LNCaP clone FGC (cell line): ENCODE measurements around the gene CRIP1.
A peak's percentile ranks its signal among the peaks of the same experiment; 100 is the strongest.

ENCODE experiments used
- DNase-seq: peaks from one replicate; pipeline ENCODE4 v3.0.0-alpha.2; 2011; ENCODE audit warnings: low read depth
- H3K4me3 ChIP-seq: 2 replicates; pipeline ENCODE4 v1.5.1; 2011; ENCODE audit warnings: mild to moderate bottlenecking, low read depth, low read length, control low read depth
- TF ChIP-seq, protein P1 (sequence below): IDR thresholded peaks from 2 replicates; pipeline ENCODE4 v1.5.1; 2012; ENCODE audit warnings: mild to moderate bottlenecking; ENCODE audit not compliant: control insufficient read depth, insufficient read depth; ENCODE audit errors: extremely low read depth

CRIP1 gene

DNA sequence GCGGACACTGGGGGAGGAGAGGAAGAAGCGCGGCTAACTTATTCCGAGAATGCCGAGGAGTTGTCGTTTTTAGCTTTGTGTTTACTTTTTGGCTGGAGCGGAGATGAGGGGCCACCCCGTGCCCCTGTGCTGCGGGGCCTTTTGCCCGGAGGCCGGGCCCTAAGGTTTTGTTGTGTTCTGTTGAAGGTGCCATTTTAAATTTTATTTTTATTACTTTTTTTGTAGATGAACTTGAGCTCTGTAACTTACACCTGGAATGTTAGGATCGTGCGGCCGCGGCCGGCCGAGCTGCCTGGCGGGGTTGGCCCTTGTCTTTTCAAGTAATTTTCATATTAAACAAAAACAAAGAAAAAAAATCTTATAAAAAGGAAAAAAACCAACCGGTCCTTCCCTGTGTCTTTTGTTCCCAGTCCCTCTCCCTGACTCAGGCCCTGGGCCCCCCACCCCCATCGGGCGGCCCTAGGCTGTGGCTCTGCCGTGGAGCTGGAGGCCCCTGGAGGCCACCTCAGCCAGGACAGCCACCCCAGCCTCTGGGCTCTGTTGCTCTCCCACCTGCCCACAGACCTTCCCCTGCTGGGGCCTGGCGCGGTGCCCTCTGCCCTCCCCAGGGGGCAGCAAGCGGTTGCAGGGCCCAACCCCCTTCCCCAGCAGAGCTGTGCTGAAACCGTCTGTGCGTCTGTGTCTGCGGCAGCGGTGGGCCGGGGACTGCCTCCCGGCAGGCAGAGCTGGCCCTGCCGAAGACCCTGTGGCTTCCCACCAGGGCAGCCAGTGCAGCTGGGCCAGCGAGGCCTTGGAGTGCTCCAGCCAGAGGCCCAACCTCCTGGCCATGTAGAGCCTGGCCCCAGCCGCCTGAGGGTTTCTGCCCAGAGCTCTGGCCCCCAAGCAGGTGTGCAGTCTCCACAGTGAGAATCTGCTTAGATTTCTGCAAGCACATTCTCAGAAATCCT lies 16.1 kb upstream of the CRIP1 start:
- TF ChIP-seq, protein P1, sequence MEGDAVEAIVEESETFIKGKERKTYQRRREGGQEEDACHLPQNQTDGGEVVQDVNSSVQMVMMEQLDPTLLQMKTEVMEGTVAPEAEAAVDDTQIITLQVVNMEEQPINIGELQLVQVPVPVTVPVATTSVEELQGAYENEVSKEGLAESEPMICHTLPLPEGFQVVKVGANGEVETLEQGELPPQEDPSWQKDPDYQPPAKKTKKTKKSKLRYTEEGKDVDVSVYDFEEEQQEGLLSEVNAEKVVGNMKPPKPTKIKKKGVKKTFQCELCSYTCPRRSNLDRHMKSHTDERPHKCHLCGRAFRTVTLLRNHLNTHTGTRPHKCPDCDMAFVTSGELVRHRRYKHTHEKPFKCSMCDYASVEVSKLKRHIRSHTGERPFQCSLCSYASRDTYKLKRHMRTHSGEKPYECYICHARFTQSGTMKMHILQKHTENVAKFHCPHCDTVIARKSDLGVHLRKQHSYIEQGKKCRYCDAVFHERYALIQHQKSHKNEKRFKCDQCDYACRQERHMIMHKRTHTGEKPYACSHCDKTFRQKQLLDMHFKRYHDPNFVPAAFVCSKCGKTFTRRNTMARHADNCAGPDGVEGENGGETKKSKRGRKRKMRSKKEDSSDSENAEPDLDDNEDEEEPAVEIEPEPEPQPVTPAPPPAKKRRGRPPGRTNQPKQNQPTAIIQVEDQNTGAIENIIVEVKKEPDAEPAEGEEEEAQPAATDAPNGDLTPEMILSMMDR: no peak
- no peak for DNase-seq
- no peak overlapping the region for H3K4me3 ChIP-seq

DNA sequence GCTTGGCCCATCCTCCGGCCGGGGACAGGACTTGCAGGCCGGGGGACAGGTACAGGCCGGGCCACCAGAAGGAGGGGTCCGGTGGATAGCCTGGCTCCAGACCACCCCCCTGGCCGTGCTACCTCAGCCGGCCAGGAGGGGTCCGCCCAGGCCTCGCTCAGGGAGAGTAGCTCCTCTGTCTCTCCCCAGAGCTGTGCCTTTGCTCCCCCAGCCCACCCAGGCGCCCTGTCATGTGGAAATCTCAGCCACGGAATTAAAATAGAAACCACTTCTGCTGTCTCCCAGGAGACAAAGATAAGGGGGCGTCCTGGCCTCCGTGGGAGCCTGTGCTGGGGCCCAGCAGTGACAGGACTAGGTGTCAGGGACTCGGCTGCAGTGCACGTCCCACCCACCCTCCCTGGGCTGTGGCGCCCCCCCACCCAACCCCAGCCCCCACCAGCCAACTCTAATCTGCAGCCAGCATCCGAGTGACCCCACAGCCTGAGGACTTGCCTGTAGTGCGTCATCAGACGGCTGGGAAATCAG lies 15.3 kb upstream of the CRIP1 start:
- DNase-seq: no peak
- no peak overlapping the region for H3K4me3 ChIP-seq
- TF ChIP-seq, protein P1: no peak

DNA sequence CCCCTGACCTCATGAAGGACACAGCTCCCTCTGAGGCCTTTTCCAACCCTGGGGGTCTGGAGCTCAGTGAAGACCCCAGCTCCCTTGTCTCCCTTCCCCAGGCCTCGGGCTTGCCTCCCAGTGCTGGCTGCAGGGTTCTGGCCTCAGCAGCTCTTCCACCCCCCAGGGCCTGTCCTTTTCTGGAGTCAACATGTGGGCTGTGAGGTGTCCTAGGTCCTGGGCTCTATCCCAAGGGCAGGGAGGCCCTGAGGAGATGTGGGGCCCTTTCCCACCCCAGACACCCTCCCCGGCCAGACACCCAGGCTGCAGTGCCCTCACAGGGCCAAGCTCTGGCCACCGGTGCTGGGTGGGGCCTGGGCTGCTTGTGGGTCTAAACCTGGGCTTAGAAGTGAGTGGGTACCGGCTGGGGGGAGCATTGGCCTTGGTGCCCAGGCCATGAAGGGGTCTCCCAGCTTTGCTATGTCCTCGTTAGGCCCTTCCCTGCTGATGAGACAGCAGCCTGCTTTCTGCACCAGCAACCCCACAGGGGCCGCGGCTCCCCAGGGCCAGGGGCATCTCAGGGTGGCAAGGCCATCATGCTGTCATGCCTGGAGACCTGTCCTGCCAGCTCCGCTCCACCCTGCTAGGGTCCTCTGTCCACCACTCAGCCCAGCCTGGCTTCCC lies 14.7 kb upstream of the CRIP1 start:
- TF ChIP-seq, protein P1: no peak
- no peak overlapping the region for H3K4me3 ChIP-seq
- DNase-seq: no peak

DNA sequence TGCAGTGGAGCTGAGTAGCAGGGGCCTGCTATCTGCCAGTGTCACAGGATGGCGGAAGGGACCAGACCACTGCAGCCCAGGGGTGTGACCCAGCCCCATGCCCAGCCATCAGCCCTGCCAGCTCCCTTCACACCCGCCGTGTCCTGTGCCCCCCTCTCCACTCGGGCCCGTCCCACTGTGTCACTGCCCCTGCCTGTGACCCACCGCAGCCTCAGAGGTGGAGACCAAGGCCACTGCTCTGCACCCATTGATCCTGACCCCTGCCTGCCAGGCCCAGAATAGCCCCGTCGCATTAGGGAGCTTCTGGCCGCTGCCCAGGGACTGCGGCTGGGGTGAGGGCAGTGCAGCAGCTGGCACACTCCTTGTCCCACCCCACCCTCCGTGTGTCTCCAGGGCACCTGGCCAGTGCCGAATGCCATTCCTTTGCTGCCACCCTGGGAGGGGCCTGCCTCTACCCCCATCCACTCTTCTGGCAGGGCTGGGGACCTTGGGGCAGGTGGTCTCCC lies 14.1 kb upstream of the CRIP1 start:
- TF ChIP-seq, protein P1: no peak
- no peak overlapping the region; the same call in 1 of the 2 replicates for H3K4me3 ChIP-seq
- no peak for DNase-seq

DNA sequence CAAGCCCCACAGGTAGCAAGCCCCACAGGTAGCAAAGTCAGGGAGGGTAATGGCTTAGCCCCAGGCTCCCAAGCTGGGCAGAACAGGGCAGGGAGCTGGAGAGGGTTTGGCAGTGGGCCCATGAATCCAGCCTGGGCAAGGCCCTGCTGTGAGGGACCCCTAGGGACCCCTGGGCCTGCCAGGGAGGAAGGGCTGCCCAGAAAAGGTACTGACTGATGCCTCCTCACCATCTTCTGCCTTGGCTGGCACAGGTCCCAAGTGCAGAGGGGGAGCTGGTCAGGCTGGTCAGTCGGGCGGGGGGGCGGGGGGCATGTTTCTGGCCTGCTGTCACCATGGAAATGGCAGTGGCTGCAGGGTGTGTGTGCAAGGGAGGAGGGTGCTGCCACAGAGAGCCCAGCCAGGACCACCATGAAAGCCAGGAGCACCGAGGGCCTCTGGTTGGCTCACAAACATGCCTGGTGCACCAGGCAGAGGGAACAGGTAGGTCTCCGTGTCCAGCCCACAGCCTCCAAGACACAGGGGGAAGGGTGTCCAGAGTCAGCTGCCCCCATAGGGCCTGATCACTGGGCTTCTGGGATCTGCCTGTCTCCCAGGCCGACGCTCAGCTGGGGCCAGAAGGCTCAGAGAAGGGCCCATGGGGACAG lies 13.5 kb upstream of the CRIP1 start:
- TF ChIP-seq, protein P1: no peak
- peak overlapping the region; percentile 51 for H3K4me3 ChIP-seq
- no peak for DNase-seq

DNA sequence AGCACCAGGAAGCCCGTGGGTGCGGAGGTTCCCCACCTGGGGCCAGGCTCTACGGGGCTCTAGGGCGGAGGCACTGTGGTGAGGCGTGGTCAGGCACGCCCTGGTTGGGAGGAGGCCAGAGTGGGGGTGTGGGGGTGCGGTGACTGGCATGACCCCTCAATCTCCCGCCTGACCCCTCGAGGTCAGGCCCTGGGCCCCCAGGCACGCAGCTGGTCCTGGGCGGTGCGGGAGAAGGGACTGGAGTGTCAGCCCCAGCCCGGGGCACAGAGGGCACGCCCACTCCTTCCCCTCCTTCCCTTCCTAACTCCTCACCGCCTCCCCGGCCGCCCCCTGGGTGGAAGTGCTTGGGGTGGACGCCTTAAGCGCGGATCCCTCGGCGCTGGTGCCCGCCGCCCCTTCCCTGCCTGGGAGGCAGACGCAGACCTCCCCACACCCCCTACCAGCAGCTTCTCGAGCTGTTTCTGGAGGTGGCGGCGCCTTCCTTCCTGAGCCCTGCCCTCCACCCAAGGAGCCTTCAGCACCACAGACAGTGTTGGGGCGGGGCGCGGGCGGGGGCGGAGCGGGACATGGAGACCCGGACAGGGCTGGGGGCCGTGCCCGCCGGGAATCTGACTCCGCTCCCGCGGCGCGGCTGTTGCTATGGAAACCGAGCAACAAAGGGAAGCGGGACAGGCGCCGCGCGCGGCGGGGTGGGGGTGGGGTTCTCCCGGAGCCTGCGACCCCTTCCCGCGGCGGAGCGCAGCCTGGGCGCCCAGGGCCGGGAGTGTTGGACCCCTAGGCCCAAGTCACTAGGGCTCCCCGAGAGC lies 12.8 kb upstream of the CRIP1 start:
- TF ChIP-seq, protein P1: no peak
- peak; percentile 73 for DNase-seq
- peak overlapping the region; percentile 51 for H3K4me3 ChIP-seq
